HG03520 (cell line): ENCODE measurements around the gene ATMIN.

Experiments
- ATAC-seq: cut with Tn5 transposase; IDR thresholded peaks from one replicate; pipeline ENCODE4 v1.9.1; 2021; ENCODE audit warnings: mild to moderate bottlenecking, moderate library complexity; ENCODE audit not compliant: unreplicated experiment

Gene ATMIN, protein sequence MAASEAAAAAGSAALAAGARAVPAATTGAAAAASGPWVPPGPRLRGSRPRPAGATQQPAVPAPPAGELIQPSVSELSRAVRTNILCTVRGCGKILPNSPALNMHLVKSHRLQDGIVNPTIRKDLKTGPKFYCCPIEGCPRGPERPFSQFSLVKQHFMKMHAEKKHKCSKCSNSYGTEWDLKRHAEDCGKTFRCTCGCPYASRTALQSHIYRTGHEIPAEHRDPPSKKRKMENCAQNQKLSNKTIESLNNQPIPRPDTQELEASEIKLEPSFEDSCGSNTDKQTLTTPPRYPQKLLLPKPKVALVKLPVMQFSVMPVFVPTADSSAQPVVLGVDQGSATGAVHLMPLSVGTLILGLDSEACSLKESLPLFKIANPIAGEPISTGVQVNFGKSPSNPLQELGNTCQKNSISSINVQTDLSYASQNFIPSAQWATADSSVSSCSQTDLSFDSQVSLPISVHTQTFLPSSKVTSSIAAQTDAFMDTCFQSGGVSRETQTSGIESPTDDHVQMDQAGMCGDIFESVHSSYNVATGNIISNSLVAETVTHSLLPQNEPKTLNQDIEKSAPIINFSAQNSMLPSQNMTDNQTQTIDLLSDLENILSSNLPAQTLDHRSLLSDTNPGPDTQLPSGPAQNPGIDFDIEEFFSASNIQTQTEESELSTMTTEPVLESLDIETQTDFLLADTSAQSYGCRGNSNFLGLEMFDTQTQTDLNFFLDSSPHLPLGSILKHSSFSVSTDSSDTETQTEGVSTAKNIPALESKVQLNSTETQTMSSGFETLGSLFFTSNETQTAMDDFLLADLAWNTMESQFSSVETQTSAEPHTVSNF

DNA sequence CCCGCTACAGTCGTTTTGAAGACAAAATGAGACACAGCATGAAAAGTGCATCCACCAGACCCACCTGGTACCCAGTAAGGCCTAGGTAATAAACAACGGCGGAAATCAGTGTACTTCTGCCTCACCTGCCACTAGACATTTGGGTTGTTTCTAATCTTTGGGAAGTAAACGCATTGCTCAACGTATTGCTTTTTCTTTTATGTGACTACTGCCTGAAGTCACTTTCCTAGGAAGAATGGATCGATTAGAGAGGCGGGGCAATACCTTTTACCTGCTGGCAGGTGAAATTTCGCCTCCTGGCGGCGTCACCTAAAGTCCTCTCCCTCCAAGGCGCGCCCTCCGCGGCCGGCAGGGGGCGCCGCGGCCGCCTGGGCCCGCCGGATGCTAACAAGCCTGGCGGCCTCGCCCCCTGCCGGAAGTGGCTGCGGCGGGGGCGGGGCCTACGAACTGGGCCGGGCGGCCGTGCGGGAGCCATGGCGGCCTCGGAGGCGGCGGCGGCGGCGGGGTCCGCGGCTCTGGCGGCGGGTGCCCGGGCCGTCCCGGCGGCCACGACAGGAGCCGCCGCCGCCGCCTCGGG lies at the start of gene ATMIN:
Gene ATMIN (plus strand): TSS at position 445 of the 577 bp plus-strand sequence. CDS start 29 bp downstream, at position 474.
- peak; percentile 93 for ATAC-seq

DNA sequence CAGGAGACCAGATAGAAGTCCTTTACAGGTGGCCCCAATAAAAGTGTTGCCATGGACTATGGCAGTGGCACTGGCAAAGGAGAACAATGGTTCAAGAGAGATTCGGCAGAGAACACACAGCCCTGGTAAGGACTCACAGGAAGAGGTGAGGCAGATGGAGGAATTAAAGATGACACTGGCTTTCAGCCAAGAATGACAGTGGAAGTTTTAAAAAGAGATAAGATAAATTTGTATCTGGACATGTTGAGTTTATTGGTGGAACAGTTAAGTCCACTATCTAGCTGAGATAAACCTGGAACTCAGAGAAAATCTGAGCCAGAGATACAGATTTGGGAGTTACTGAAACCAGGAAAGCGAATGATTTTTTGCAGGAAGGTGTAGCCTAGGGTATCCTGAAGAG lies 49.1 kb upstream of the ATMIN start:
- no peak for ATAC-seq

DNA sequence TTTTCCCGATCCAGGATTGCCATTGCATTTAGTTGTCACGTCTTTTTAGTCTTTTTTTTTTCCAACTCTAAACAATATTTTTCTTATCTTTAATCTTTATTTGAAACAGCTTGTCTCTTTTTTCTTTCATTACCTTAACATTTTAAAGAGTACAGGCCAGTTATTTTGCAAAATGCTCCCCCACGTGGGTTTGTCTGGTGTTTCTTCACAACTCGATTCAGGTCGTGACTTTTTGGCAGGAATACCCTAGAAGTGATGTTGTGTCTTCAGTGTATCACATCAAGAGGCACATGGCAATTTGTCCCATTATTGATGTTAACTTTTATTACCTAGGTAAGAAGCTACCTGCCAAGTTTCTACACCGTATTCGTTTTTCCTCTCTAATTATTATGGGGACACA lies 46.9 kb upstream of the ATMIN start:
- no peak for ATAC-seq

DNA sequence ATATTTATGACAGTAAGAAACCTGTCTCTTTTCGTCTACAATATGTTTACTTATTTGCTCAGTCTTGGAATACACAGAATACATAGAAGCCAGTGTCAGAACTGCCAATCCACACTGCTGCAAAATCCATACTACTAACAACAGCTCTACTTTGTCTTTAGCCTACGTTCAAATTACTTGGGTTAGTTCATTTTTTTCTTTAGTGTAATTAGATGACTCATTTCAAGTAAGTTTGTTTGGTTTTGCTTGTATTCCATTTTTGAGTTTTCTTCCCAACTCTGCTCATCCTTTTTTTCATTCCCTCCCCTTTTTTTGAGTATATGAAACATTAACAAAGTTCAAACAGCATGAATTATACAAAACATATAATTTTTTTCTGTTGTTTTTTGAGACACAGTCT lies 45.8 kb upstream of the ATMIN start:
- no peak for ATAC-seq

DNA sequence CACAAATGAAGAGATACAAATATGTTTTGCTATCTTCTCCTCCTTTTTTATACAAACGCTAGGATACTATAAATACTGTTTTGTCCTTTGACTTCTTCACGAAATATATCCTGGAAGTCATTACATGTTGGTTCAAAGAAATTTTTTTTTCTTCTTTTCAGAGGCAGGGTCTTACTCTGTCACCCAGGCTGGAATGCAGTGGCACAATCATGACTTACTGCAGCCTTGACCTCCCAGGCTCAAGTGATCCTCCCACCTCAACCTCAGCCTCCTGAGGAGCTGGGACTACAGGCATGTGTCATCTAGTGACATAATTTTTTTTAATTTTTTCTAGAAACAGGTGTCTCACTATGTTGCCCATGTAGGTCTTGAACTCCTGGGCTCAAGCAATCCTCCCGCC lies 45.1 kb upstream of the ATMIN start:
- no peak for ATAC-seq

DNA sequence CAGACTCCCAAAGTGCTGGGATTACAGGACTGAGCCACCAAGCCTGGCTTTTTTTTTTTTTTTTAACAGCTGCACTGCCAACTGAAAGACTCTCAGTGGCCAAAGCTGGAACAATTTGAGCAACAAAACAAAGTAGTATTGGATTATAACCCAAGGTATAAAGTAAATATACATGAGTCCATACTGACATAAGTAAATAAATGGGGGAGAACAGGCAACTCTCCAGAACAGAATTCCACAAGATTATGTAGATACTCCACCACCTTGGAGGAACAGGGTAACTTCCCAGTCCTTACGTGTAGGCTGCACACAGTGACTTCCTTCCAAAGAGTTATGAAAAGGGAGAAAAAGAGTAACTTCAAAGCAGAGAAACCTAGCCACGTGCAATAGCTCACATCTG lies 44.7 kb upstream of the ATMIN start:
- no peak for ATAC-seq

DNA sequence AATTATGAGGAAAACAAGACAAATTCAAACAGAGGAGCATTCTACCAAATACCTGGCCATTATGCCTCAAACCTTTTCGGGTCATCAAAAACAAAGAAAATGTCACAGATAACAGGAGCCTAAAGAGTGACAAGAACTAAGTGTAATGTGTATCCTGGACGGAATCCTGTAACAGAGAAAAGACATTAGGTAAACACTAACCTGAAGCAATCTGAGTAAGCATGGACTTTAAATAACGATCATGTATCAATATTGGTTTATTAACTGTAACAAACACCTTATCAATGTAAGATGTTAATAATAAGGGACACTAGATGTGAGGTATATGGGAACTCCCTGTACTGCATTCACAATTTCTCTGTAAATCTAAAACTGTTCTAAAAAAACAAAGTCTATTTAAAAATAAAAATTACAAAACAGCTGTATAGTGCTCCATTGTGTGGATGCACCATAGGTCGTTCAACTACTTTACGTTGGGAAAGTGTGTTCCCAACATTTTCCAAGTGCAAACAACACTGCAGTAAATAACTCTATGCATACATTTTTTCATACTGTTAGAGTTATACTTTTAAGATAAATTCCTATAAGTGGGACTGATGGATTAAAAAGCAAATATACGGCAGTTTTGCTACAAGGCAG lies 43.7 kb upstream of the ATMIN start:
- ATAC-seq, result no peak

DNA sequence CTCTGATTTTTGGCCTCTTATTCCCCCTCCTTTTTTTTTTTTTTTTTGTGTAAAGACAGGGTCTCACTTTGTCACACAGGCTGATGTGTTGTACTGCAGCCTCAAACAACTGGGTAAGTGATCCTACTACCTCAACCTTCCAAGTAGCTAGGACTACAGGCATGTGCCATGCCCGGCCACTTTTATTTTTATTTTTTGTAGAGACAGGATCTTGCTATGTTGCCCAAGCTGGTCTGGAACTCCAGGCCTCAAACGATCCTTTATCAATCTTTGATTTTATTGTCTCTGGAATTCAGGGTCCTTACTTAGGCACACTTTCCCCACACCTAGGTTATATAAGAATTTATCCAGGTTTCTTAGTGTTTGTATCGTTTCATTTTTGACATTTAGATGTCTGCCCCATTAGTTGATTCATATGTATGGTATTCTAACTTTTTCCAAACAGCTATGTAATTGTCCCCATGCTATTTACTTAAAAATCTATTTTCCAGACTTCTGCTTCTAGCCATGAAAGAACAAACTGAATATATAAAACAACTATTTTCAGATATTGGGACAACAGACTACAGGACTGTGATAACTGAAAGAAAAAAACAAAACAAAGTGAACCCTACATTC lies 42.9 kb upstream of the ATMIN start:
- ATAC-seq, result no peak

DNA sequence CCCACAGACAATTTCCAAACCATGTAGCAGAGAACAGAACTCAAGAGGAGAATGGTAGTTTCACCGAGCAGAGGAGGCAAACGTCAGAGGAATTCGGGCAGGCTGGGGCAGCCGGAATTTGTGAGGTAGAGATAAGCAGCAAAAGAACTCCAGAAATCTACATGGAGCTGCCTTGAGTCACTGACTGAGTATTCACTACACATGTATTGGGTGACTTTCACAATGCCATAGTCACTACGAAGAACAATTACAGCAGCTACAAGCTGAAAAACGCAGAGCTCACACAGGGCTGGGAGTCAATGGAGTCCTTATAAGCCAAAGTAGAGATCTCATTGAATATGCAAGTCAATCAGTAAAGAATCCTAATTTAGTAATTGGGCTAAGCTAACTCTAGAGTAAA lies 42.3 kb upstream of the ATMIN start:
- no peak for ATAC-seq

DNA sequence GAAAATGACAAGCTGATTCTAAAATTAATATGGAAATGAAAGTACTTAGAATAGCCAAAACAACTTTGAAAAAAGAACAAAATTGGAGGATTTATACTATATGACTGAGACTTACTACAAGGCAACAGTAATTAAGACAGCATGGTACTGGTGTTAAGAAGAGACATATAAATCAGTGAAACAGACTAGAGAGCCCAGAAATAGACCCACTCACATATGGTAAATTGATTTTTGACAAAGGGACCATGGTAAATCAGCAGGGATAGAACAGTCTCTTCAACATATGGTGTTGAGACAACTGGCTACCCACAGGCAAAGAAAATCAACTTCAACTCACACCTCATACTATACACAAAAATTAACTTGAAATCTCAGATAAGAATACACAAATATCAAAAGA lies 41.8 kb upstream of the ATMIN start:
- ATAC-seq, result no peak

DNA sequence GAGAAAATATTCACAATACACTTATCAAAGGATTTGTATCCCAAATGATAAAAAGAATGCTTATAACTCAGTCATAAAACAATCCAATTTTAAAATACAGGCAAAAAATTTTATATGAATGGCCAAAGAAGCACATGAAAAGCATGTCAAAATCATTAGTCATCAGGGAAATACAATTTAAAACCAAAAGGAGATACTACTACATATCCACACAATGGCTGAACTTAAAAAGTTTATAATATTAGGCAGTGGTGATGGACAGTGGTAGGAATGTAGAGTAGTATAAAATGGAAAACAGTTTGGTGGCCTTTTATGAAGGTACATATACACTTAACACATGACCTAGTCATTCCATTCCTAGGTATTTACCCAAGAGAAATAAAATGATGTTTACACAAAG lies 41.2 kb upstream of the ATMIN start:
- no peak for ATAC-seq

DNA sequence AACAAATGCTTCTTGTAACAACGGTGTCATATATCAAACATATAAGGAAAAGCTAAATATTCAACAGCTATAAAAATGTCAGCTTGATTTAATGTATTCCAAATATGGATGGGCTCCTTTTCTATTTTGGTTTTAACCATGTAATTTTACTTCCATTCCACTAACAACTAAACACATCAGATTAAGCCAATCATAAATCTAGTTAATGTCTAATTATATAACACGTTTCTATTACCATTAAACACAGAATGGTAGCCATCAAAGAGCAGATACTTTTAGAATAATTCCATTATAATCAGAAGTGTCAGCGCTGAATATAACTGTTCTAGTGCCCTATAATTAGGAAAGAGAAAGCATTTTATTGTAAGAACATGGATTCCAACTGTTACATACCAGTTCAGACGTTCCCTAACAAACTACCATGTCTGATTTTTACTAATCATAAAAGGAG lies 38.9 kb upstream of the ATMIN start:
- peak; percentile 25 for ATAC-seq

DNA sequence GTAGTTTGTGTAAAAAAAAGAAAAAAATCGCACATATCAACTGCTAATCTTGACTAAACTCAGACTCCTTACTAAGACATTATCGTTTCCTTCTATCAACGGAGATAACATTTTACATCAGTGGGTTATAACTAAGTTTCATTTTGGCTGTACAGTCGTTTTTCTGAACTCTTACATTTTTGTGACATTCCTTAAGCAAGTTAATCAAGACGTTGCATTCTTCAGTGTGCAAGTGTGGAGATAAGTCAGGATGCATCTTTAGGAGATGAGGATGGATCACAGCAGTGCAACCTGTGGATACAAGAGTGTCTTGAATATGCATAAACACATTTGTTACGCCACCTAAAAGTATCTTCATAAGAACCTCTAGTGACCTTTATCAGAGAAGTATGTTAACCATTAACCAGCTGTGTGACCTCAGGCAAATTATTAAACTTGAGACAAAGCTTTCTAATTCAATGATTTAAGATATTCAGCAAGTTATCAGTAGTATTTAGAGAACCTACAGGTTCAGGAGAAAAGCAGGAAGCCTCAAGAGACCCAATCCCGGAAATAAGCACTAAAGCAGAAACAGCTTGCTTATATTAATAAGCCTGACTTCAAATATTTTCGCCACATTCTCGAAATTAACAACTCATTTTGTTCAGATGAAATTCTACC lies 38.4 kb upstream of the ATMIN start:
- peak; percentile 49 for ATAC-seq

DNA sequence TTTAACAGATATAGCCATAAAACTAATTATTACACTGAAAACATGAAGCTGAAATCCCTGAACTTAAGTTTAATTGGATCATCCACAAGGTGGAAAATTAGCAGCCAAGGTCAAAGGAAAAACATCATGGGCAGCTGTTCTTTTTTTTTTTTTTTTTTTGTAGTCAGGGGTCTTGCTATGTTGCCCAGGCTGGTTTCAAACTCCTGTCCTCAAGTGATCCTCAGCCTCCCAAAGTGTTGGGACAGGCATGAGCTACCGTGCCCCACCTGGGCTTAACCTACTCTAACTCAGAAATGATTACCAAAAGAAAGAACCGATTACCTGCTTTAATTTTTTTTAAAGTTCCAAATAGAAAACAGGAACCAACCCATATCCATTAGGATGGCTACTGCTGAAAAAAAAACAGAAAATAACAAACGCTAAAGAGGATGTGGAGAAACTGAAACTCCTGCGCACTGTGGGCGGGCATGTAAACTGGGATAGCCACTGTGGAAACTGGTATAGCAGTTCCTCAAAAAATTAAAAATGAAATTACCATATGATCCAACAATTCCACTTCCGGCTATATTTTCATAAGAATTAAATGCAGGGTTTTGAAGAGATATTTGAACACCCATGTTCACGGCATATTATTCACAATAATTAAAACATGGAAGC lies 37.5 kb upstream of the ATMIN start:
- no peak for ATAC-seq

DNA sequence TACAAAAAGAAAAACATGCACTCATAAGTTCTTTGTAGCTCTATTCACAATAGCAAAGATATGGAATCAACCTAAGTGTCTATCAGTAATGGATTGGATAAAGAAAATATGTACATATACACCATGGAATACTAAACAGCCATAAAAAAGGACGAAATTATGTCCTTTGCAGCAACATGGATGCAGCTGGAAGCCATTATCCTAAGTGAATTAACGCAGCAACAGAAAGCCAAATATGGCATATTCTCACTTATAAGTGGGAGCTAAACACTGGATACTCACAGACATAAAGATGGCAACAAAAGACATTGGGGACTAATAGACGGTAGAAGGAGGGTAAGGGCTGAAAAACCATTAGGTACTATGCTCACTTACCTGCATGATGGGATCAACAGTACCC lies 34.8 kb upstream of the ATMIN start:
- ATAC-seq, result no peak

DNA sequence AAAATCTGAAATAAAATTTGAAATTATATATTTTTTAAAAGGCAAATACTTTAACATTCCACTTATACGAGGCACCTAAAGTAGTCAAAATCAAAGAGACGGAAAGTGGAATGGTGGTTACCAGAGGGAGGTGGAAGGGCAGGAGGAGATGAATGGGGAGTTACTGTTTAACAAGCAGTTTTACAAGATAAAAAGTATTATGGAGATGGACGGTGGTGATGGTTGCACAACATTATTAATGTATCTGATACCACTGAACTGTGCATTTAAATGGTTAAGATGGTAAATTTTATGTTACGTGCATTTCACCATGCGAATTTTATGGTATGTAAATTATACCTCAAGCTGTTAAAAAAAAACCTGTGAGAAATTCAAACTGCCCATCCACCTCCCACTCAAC lies 34.3 kb upstream of the ATMIN start:
- ATAC-seq, result no peak

DNA sequence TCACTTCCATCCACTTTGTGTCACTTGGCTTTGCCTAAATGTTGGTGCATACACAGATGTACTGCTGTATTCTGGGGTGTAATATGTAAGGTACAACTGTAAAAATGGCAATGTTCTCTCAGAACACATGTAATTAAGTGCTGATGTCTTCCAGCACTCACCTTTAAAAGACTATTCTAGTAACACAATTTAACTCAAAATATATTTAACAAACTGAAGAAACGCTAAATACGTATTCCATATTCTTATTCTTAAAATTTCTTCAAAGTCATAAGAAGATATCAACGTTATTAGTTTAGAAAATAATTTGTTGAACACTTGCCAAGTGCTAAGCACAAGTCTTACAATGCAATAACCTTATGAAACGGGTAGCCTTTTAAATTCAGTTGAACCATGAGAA lies 32.6 kb upstream of the ATMIN start:
- ATAC-seq, result no peak

DNA sequence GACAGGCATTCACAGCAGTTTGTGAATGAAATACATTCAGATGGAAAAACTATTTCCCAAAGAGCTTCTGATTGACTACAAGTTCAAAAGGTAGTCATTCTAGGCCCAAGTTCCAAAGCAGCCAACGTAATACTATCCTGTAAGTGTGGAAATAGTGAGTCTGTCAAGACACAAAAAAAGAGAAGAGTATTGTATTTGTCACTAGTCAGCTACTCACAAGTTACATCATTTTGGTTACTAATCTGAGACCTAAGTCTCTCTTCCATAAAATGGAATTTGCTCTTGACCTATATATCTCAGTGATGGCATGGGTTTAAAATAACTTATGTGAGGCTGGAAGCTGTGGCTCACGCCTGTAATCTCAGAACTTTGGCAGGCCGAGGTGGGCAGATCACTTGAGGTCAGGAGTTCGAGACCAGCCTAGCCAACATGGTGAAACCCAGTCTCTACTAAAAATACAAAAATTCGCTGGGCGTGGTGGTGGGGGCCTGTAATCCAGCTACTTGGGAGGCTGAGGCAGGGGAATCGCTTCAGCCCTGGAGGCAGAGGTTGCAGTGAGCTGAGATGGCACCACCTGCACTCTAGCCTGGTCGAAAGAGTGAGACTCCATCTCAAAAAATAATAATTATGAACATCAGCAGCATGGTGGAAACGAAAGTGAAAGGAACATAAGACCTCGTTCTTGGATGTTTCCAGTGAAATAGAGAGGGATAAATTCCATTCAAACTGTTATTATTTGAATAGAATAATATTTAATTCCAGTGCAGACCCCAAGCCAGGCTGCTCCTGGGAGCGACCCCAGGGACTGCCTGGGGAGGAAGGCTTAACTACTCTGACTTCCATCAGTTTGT lies 31.8 kb upstream of the ATMIN start:
- ATAC-seq, result no peak
